Measurements from ENCODE around the gene CD47.
A peak's percentile ranks its signal among the peaks of the same experiment; 100 is the strongest.

CD47 gene

GRCh38 chr3:108065096-108065495, 25.7 kb downstream of the CD47 start:
- no peak for DNase-seq
- in situ Hi-C loops (cut with MboI; ENCODE audit: low pct_unique_long_range_greater_than_20kb, low sequenced_read_pairs): no loop called here

- in situ Hi-C loops (cut with MboI; ENCODE audit: low pct_unique_long_range_greater_than_20kb, low sequenced_read_pairs): no loop called here
- DNase-seq: no peak
Measured at GRCh38 chr3:108064293-108064887, 26.4 kb downstream of the CD47 start.

- in situ Hi-C loops (cut with MboI; ENCODE audit: low pct_unique_long_range_greater_than_20kb, low sequenced_read_pairs): no loop called here
- peak; percentile 78 for DNase-seq
Measured at GRCh38 chr3:108062051-108062450, 28.8 kb downstream of the CD47 start.

- in situ Hi-C loops (cut with MboI; ENCODE audit: low pct_unique_long_range_greater_than_20kb, low sequenced_read_pairs): no loop called here
- no peak for DNase-seq
Measured at GRCh38 chr3:108060331-108060730, 30.5 kb downstream of the CD47 start.

GRCh38 chr3:108055931-108056330, 34.9 kb downstream of the CD47 start:
- DNase-seq: no peak
- in situ Hi-C loops (cut with MboI; ENCODE audit: low pct_unique_long_range_greater_than_20kb, low sequenced_read_pairs): no loop called here

GRCh38 chr3:108054935-108055334, 35.9 kb downstream of the CD47 start:
- in situ Hi-C loops (cut with MboI; ENCODE audit: low pct_unique_long_range_greater_than_20kb, low sequenced_read_pairs): no loop called here
- DNase-seq: no peak

GRCh38 chr3:108053483-108053882, 37.3 kb downstream of the CD47 start:
- DNase-seq: no peak
- in situ Hi-C loops (cut with MboI; ENCODE audit: low pct_unique_long_range_greater_than_20kb, low sequenced_read_pairs): no loop called here

- no peak for DNase-seq
- in situ Hi-C loops (cut with MboI; ENCODE audit: low pct_unique_long_range_greater_than_20kb, low sequenced_read_pairs): no loop called here
Measured at GRCh38 chr3:108053067-108053466, 37.8 kb downstream of the CD47 start.

- in situ Hi-C loops (cut with MboI; ENCODE audit: low pct_unique_long_range_greater_than_20kb, low sequenced_read_pairs): no loop called here
- DNase-seq: no peak
Measured at GRCh38 chr3:108051005-108051404, 39.8 kb downstream of the CD47 start.

GRCh38 chr3:108047987-108048386, 42.8 kb downstream of the CD47 start:
- in situ Hi-C loops (cut with MboI; ENCODE audit: low pct_unique_long_range_greater_than_20kb, low sequenced_read_pairs): no loop called here
- DNase-seq: no peak

- DNase-seq: no peak
- in situ Hi-C loops (cut with MboI; ENCODE audit: low pct_unique_long_range_greater_than_20kb, low sequenced_read_pairs): no loop called here
Measured at GRCh38 chr3:108046247-108046646, 44.6 kb downstream of the CD47 start.

GRCh38 chr3:108044699-108045098, 46.1 kb downstream of the CD47 start:
- no peak for DNase-seq
- in situ Hi-C loops (cut with MboI; ENCODE audit: low pct_unique_long_range_greater_than_20kb, low sequenced_read_pairs): no loop called here

GRCh38 chr3:108042300-108042699, 48.5 kb downstream of the CD47 start:
- no peak for DNase-seq

GRCh38 chr3:108041253-108041652, 49.6 kb downstream of the CD47 start:
- DNase-seq: no peak
- in situ Hi-C loops (cut with MboI; ENCODE audit: low pct_unique_long_range_greater_than_20kb, low sequenced_read_pairs): no loop called here

More at GRCh38 chr3:108042300-108042699, 48.5 kb downstream of the CD47 start:
- in situ Hi-C loops (cut with MboI; ENCODE audit: low pct_unique_long_range_greater_than_20kb, low sequenced_read_pairs): no loop called here

- no peak for DNase-seq
- in situ Hi-C loops (cut with MboI; ENCODE audit: low pct_unique_long_range_greater_than_20kb, low sequenced_read_pairs): no loop called here
Measured at GRCh38 chr3:108037770-108038169, 53.1 kb downstream of the CD47 start.

GRCh38 chr3:108036984-108037741, 53.7 kb downstream of the CD47 start:
- in situ Hi-C loops (cut with MboI; ENCODE audit: low pct_unique_long_range_greater_than_20kb, low sequenced_read_pairs): no loop called here
- DNase-seq: no peak

- in situ Hi-C loops (cut with MboI; ENCODE audit: low pct_unique_long_range_greater_than_20kb, low sequenced_read_pairs): no loop called here
- DNase-seq: no peak
Measured at GRCh38 chr3:108036401-108036800, 54.4 kb downstream of the CD47 start.

- DNase-seq: no peak
- in situ Hi-C loops (cut with MboI; ENCODE audit: low pct_unique_long_range_greater_than_20kb, low sequenced_read_pairs): no loop called here
Measured at GRCh38 chr3:108035751-108036150, 55.1 kb downstream of the CD47 start.

GRCh38 chr3:108031895-108032294, 58.9 kb downstream of the CD47 start:
- DNase-seq: no peak
- in situ Hi-C loops (cut with MboI; ENCODE audit: low pct_unique_long_range_greater_than_20kb, low sequenced_read_pairs): no loop called here

GRCh38 chr3:108030960-108031359, 59.9 kb downstream of the CD47 start:
- DNase-seq: no peak

GRCh38 chr3:108029466-108029865, 61.4 kb downstream of the CD47 start:
- in situ Hi-C loops (cut with MboI; ENCODE audit: low pct_unique_long_range_greater_than_20kb, low sequenced_read_pairs): no loop called here
- DNase-seq: no peak

More at GRCh38 chr3:108030960-108031359, 59.9 kb downstream of the CD47 start:
- in situ Hi-C loops (cut with MboI; ENCODE audit: low pct_unique_long_range_greater_than_20kb, low sequenced_read_pairs): no loop called here
